Transverse colon (tissue), 4 donors: ENCODE data around the gene ARHGEF3.
A peak's percentile ranks its signal among the peaks of the same experiment; 100 is the strongest.

Experiments used
- CTCF ChIP-seq, 5 experiments: fragments of 200-600 bp in 3 of 5; fragments of 450-650 bp in 2 of 5; sonication (generic) in 3 of 5; IDR thresholded peaks; 1 replicate in 2 of 5; 2 replicates in 3 of 5; pipeline ENCODE4 v1.5.1; 2016 to 2017; ENCODE audit warnings: antibody characterized with exemption in 5 of 5, inconsistent platforms in 3 of 5, mild to moderate bottlenecking in 2 of 5, moderate library complexity in 1 of 5
- EP300 ChIP-seq: sonication (generic); formaldehyde crosslinking; IDR thresholded peaks from one replicate; pipeline ENCODE4 v1.6.1; 2017; ENCODE audit warnings: antibody characterized with exemption, low read depth
- POLR2A ChIP-seq: fragments of 450-650 bp; IDR thresholded peaks from one replicate; pipeline ENCODE4 v1.6.1; 2016; ENCODE audit warnings: antibody characterized with exemption, mild to moderate bottlenecking, moderate library complexity
- POLR2AphosphoS5 ChIP-seq, 3 donors: sonication (generic); formaldehyde crosslinking; IDR thresholded peaks; one replicate each; pipeline ENCODE4 v1.6.1; 2016; ENCODE audit warnings: antibody characterized with exemption in 3 of 3

DNA sequence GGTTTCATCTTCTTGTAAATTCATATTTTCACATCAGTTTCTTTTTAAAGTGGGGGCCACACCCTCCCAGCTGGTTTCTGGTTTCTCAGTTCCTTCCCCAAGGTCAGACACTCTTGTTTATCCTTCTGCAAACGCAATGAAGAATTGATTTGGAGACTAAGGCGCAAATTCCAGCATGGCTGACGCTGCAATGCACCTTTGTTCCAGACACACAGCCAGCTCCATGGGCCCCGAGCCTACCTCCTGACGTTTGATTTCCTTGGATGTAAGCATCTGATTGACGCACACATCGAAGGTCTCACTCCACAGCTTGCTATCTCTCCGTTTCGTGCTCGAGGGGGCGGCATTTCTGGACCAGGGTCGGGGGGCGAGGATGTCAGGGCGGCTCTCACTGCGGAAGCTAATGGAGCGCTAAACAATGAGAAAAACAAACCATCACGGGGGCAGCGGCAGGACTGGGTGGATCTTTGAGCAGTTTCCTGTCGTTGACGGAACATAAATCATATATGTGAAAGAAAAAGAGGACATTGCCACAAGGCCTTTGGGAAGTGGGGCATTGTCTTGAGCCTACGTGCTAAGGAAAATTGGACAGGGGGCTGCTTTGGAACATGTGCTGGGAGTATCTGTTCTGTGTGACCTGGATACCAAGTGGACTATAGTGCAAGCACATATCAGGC lies 46.9 kb downstream of the ARHGEF3 start:
- no peak for TF ChIP-seq CTCF (IDR thresholded peaks at IDR 0.05)
- peak in 1 of 3 donors; percentile 11 for TF ChIP-seq POLR2AphosphoS5 (IDR thresholded peaks at IDR 0.05)
- no peak for TF ChIP-seq POLR2A
- TF ChIP-seq EP300: no peak
